Spinal cord (tissue), 10 donors: Measurements from ENCODE around the gene TKT. TPM values are rescaled to one million over a fixed set of nuclear protein-coding genes. Genes with fewer than 3 reads are reported as not detected.

Experiments used
- DNase-seq, 6 donors: peaks; one replicate each; pipeline versions ENCODE4 v3.0.0 to v3.0.0-alpha.2; 2013 to 2015; ENCODE audit warnings: low spot score in 6 of 6, low read depth in 4 of 6
- H3K27ac ChIP-seq: one replicate; pipeline ENCODE4 v1.5.1; 2013; ENCODE audit warnings: low read depth, low read length, control low read depth
- H3K27me3 ChIP-seq: one replicate; pipeline ENCODE4 v1.6.1; 2013; ENCODE audit warnings: low read length; ENCODE audit not compliant: control insufficient read depth, insufficient read depth
- H3K36me3 ChIP-seq: one replicate; pipeline ENCODE4 v1.6.1; 2013; ENCODE audit warnings: low read length; ENCODE audit not compliant: control insufficient read depth, insufficient read depth
- H3K4me1 ChIP-seq: one replicate; pipeline ENCODE4 v1.6.1; 2013; ENCODE audit warnings: low read length; ENCODE audit not compliant: control insufficient read depth, insufficient read depth
- H3K4me3 ChIP-seq: one replicate; pipeline ENCODE4 v1.5.1; 2013; ENCODE audit warnings: low read depth, low read length, control low read depth
- H3K9me3 ChIP-seq: one replicate; pipeline ENCODE4 v1.6.1; 2013; ENCODE audit warnings: low read length; ENCODE audit not compliant: control insufficient read depth, insufficient read depth
- WGBS: methylation state at CpG from one replicate; pipeline ENCODE4 v1.1.5; 2013; ENCODE audit warnings: missing lambda C conversion rate; ENCODE audit not compliant: insufficient coverage; 5-methylcytosine and 5-hydroxymethylcytosine counted together
- polyA plus RNA-seq, 2 donors: library from polyadenylated mRNA; unstranded; fragments of 120-200 nt; gene quantifications; one replicate each; pipeline ENCODE4 v1.2.1, GENCODE V29; 2013; ENCODE audit not compliant: insufficient read length in 2 of 2
- total RNA-seq, 2 donors: library from RNA; depleted of rRNA in 1 of 2; stranded (reverse); fragments of 120-200 nt in 1 of 2; fragments of >200 nt in 1 of 2; gene quantifications; one replicate each; pipeline versions ENCODE4 v1.2.3 to v1.2.4, GENCODE V29; 2013 to 2014
- donor health status: healthy.

The TKT gene
- total and polyA plus RNA-seq, 4 donors = 118 to 170 (median 148) TPM

DNA sequence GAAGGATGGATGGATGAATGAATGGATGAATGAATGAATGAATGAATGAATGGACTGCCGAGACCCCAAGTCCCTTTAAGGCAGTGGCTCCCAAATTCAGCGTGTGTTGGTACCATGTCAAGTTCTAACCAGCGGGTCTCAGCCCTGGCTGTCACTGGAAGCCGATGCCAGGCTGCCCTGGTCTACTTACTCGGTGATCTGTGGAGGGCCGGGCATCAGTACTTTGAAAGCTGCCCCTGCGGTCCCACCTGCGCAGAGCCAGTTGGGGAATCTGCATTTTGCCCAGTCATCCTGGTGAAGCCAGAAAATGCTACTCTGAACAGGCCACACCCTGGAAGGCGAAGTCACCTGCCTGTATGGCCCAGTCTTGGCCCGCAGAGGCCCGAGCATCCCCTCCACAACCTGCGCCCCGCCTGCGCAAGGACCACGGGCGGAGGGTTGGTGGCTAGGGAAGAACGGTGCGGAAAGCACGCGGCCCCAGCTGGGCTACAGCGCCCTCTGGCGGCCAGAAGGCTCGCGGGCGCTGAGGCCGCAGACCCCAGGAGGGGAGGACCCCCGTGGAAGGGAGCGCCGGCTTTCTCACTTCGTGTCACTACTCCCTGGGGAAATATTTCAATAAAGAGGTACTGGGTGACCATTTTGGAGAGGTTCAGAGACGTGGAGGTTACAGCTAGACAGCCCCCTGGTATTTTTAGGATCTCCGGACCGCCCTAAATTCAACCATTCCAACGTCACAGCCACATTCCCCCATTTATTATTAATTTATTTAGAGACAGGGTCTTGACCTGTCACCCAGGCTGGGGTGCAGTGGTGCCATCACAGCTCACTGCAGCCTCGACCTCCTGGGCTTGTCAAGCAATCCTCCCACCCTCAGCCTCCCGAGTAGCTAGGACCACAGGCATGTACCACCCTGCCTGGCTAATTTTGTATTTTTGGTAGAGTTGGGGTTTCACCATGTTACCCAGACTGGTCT lies 59.9 kb downstream of the TKT start:
- Histone ChIP-seq H3K9me3 (no peaks in the 10 kb centered on the region), H3K27me3 (no peaks in the 10 kb centered on the region), H3K4me3 (no peak overlapping the region), H3K4me1 (peaks cover 14% of the 10 kb centered on the region), H3K36me3 (peaks cover 12% of the 10 kb centered on the region), H3K27ac (no peak overlapping the region)
- 23% methylated on average over 30 of the region's 36 CpGs for WGBS
- peak in 2 of 6 donors; percentile 56 to 71 for DNase-seq

- no peak overlapping the region for H3K27ac ChIP-seq
- peaks cover 15% of the 10 kb centered on the region for H3K36me3 ChIP-seq
- 89% methylated on average over 10 of the region's 10 CpGs for WGBS
- H3K27me3 ChIP-seq = no peaks in the 10 kb centered on the region
- no peaks in the 10 kb centered on the region for H3K9me3 ChIP-seq
- no peak overlapping the region for H3K4me3 ChIP-seq
- no peak for DNase-seq
- peaks cover 14% of the 10 kb centered on the region for H3K4me1 ChIP-seq
Measured at GRCh38 chr3:53195066-53195450, 60.8 kb downstream of the TKT start.

DNA sequence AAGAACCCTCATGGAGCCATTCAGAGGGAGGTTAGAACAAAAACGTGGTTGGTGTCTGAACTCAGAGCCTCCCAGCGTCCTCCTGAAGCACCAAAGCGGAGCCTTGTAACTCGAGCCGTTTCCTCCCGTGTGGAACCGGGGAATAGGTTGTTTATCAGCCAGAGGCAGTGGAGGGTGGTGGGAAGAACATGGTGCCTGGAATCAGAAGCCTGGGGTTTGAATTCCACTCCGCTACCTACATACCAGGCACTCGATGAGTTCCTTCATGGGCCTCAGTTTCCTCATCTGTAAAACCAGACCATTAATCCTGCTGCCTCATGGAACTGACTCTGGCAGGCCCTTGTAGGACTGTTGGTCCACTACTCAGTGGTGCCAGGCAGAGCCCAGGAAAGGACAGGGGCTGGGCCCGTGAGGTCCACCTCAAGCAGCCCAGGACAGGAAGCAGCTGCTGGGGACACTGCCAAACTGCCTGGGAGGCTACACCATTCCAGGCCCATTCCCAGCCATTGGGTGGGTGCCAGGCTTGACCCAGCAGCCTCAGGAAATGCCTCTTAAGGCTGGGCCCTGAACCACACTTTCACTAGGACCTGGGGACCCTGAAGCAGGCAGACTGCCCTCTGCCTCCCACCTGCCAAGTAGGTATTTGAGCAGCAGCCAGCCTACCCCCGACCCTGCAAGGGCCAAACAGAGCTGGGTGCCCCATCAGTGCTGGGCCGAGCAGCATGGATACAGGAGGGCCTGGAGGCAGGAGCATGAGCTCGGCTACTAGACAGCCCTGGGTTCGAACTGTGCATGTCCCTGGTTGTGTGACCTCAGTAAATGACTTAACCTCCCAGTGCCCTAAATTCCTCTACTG lies 61.4 kb downstream of the TKT start:
- no peak for DNase-seq
- peaks cover 18% of the 10 kb centered on the region for H3K36me3 ChIP-seq
- no peak overlapping the region for H3K27ac ChIP-seq
- H3K4me3 ChIP-seq = no peak overlapping the region
- no peaks in the 10 kb centered on the region for H3K27me3 ChIP-seq
- WGBS = 57% methylated on average over 12 of the region's 14 CpGs
- no peaks in the 10 kb centered on the region for H3K9me3 ChIP-seq
- H3K4me1 ChIP-seq = peaks cover 14% of the 10 kb centered on the region

DNA sequence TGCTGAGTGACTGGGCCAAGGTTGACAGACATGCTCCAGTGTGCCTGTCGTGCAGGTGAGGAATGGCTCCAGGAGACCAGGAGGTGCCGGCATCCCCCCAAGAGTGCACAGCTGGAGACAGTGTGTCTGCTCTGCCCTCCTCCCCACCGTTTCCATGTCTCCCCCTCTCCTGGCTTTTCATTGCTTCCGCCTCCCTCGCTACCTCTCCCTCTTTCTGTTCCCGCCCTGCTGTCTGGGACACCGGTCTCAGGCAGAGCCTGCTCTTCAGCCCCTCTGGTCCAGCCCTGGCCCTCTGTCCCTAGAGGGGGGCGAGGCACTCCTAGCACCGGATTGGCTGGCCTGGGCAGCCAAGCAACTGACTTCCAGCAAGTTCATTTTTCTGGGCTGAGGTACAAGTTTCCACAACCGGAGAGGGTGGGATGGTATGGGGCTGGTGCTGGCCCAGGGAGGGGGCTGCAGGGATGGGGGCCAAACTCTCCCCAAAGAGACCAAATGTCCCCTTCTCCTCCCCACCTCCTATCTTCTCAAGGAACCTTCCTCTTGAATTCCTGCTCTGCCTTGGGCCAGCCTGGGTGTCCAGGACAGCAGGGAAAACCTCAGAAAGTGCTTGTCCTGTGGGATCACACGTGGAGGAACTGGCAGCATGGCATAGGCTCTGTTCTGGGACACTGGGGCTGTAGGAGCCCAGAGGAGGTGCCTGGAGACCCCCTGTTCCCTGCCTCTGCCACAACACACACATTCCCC lies 62.2 kb downstream of the TKT start:
- H3K9me3 ChIP-seq = no peaks in the 10 kb centered on the region
- peaks cover 26% of the 10 kb centered on the region for H3K36me3 ChIP-seq
- WGBS = 37% methylated on average over 10 of the region's 11 CpGs
- H3K27me3 ChIP-seq = no peaks in the 10 kb centered on the region
- H3K4me1 ChIP-seq = peaks cover 14% of the 10 kb centered on the region
- DNase-seq = peak in 1 of 6 donors; percentile 35
- H3K4me3 ChIP-seq = no peak overlapping the region
- no peak overlapping the region for H3K27ac ChIP-seq

- 52% methylated on average over 3 of the region's 3 CpGs for WGBS
- Histone ChIP-seq H3K4me3 (no peak overlapping the region), H3K27me3 (no peaks in the 10 kb centered on the region), H3K9me3 (no peaks in the 10 kb centered on the region), H3K27ac (no peak overlapping the region), H3K4me1 (peaks cover 14% of the 10 kb centered on the region), H3K36me3 (peaks cover 28% of the 10 kb centered on the region)
- DNase-seq = no peak
Measured at GRCh38 chr3:53192608-53193007, 63.2 kb downstream of the TKT start.

GRCh38 chr3:53191836-53192480 lies 63.9 kb downstream of the TKT start:
- 91% methylated on average over 10 of the region's 16 CpGs for WGBS
- no peak for DNase-seq
- H3K27me3 ChIP-seq = no peaks in the 10 kb centered on the region
- peaks cover 28% of the 10 kb centered on the region for H3K36me3 ChIP-seq
- H3K27ac ChIP-seq = no peak overlapping the region
- H3K9me3 ChIP-seq = no peaks in the 10 kb centered on the region
- peaks cover 14% of the 10 kb centered on the region for H3K4me1 ChIP-seq
- no peak overlapping the region for H3K4me3 ChIP-seq

DNA sequence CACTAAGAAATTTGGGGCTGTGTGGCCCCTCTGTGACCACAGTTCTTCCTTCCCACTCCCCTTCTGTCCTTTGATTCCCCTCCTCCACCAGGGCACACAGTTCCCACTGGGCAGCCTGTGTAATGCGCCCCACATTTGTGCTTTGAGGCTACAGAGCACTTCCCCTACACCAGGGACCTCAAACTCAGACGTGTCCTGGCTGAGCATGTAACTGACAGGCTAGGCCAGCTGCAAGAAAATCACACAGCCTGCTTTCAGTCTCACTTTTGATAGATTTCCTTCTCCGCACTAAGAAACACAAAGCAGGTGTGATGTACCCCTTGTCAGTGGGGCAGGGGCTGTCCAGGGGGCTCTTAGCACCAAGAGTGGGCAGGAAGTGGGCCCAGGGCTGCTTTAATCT lies 65.2 kb downstream of the TKT start:
- no peak overlapping the region for H3K4me3 ChIP-seq
- H3K4me1 ChIP-seq = peaks cover 7% of the 10 kb centered on the region
- no peaks in the 10 kb centered on the region for H3K9me3 ChIP-seq
- WGBS = 85% methylated on average over 3 of the region's 3 CpGs
- H3K27ac ChIP-seq = no peak overlapping the region
- no peaks in the 10 kb centered on the region for H3K27me3 ChIP-seq
- no peak for DNase-seq
- H3K36me3 ChIP-seq = peaks cover 41% of the 10 kb centered on the region

DNA sequence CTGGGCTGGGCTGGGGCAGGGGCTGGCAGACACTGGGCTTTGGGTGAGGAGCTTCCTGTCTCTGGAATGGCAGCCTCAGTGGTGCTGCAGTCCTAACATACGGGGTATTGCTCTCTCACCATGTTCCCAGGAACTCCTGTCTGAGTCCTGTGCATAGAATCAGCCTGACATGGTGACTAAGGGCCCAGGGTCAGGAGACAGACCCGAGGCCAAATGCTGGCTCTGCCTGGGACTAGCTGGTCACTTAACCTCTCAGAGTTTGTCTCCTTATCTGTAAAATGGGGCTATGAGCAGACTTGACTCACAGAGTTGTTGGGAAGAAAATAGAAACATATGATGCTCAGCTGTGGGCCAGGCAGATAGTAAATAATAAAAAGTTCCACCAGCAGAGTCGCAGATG lies 66.5 kb downstream of the TKT start:
- DNase-seq = no peak
- Histone ChIP-seq H3K9me3 (no peaks in the 10 kb centered on the region), H3K4me3 (no peak overlapping the region), H3K27me3 (no peaks in the 10 kb centered on the region), H3K27ac (no peak overlapping the region), H3K36me3 (peaks cover 42% of the 10 kb centered on the region), H3K4me1 (peaks cover 4% of the 10 kb centered on the region)
- 91% methylated on average over 3 of the region's 3 CpGs for WGBS

DNA sequence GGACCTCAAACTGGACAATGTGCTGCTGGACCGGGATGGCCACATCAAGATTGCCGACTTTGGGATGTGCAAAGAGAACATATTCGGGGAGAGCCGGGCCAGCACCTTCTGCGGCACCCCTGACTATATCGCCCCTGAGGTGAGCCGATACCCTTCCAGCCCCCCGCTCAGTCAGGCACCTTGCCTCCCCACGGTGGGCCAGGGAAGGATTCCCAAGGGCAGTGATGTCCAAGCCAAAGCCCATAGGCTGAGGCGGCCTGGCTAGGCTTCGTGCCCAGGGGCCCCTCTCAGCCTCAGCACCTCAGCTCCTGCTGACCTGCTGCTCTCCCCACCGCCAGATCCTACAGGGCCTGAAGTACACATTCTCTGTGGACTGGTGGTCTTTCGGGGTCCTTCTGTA lies 67.1 kb downstream of the TKT start:
- H3K9me3 ChIP-seq = no peaks in the 10 kb centered on the region
- peaks cover 4% of the 10 kb centered on the region for H3K4me1 ChIP-seq
- H3K27me3 ChIP-seq = no peaks in the 10 kb centered on the region
- 96% methylated on average over 13 of the region's 13 CpGs for WGBS
- H3K27ac ChIP-seq = no peak overlapping the region
- H3K36me3 ChIP-seq = peaks cover 43% of the 10 kb centered on the region
- no peak overlapping the region for H3K4me3 ChIP-seq
- DNase-seq = no peak
